OCI-LY3 (cell line): ENCODE measurements around the gene DCLK3.

Source experiments
- H2AFZ ChIP-seq: fragments of 200-600, 300-600 bp; shearing (Covaris generic); 2 replicates; pipeline ENCODE4 v1.6.0; 2014; ENCODE audit warnings: antibody characterized with exemption, low read depth, low read length
- H3K27ac ChIP-seq: fragments of 200-600, 300-600 bp; sonication (generic); 2 replicates; pipeline ENCODE4 v1.5.1; 2014; ENCODE audit warnings: mild to moderate bottlenecking, low read length, moderate library complexity, mixed read lengths
- H3K27me3 ChIP-seq: fragments of 200-600, 300-600 bp; sonication (generic); 2 replicates; pipeline ENCODE4 v1.6.1; 2014; ENCODE audit warnings: low read depth, low read length, mixed read lengths
- H3K36me3 ChIP-seq: fragments of 200-600, 300-600 bp; sonication (generic); replicated peaks from 2 replicates; pipeline ENCODE3; 2014; ENCODE audit warnings: low read depth, low read length, mixed read lengths
- H3K4me1 ChIP-seq: fragments of 300-600, 200-600 bp; sonication (generic); 2 replicates; pipeline ENCODE4 v1.6.1; 2014; ENCODE audit warnings: low read length, mixed read lengths
- H3K4me2 ChIP-seq: fragments of 200-600, 300-600 bp; sonication (generic); 2 replicates; pipeline ENCODE4 v1.6.1; 2014; ENCODE audit warnings: low read length, mixed read lengths
- H3K4me3 ChIP-seq: fragments of 300-600, 200-600 bp; sonication (generic); 2 replicates; pipeline ENCODE4 v1.5.1; 2014; ENCODE audit warnings: antibody characterized with exemption, mild to moderate bottlenecking, low read length, moderate library complexity
- H3K79me2 ChIP-seq: fragments of 300-600, 200-600 bp; shearing (Covaris generic); 2 replicates; pipeline ENCODE4 v1.6.1; 2014; ENCODE audit warnings: mild to moderate bottlenecking, low read length, mixed read lengths
- H3K9ac ChIP-seq: fragments of 300-600, 200-600 bp; shearing (Covaris generic); 2 replicates; pipeline ENCODE4 v1.6.0; 2014; ENCODE audit warnings: mild to moderate bottlenecking, low read length, moderate library complexity
- H3K9me3 ChIP-seq: fragments of 200-600, 300-600 bp; shearing (Covaris generic); 2 replicates; pipeline ENCODE4 v1.6.1; 2014; ENCODE audit warnings: low read length, mixed read lengths; ENCODE audit not compliant: insufficient read depth
- H4K20me1 ChIP-seq: fragments of 200-600, 300-600 bp; sonication (generic); 2 replicates; pipeline ENCODE4 v1.6.1; 2016; ENCODE audit warnings: low read length, mixed read lengths; ENCODE audit not compliant: insufficient read depth
- EZH2phosphoT487 ChIP-seq: fragments of 200-600 bp; shearing (Covaris generic); IDR thresholded peaks from 2 replicates; pipeline ENCODE4 v1.6.1; 2018; ENCODE audit warnings: antibody characterized with exemption, mixed run types, low read depth
- TF ChIP-seq, protein P1 (sequence below): fragments of 200-600, 300-600 bp; sonication (generic); IDR thresholded peaks from 2 replicates; pipeline ENCODE4 v1.5.1; 2014; ENCODE audit warnings: antibody characterized with exemption, low read length, low read depth

Gene DCLK3

DNA sequence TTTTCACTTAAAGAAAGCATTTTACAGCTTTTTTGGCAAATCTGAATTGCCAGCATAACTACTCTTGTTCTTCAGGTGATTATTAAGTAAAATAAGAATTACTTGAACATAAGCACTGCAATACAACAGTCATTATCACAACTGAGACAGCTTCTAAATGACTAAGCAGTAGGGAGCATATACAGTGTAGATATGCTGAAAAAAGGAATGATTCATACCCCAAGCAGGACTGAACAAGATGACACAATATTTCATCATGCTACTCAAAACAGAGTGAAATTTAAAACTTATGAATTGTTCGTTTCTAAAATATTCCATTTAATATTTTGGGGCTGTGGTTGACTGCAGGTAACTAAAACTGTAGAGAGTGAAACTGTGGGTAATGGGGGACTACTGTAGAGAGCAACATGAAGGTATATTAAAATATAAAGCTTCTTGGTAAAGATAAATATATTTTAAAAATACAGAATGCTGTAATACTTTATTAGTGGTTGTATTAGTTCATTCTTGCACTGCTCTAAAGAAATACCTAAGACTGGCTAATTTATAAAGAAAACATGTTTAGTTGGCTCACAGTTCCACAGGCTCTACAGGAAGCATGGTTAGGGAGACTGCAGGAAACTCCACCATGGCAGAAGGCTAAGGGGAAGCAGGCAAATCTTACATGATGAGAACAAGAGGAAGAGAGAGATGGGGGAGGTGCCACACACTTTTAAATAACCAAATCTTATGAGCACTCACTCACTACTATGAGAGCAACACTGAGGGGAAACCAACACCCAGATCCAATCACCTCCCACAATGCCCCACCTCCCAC lies 84.8 kb downstream of the DCLK3 start:
- Histone ChIP-seq H3K4me1 (peaks cover 16% of the 10 kb centered on the region), H3K27me3 (no peaks in the 10 kb centered on the region), H3K79me2 (no peaks in the 10 kb centered on the region), H3K4me2 (no peak overlapping the region), H3K4me3 (no peak overlapping the region), H4K20me1 (no peaks in the 10 kb centered on the region), H2AFZ (no peak overlapping the region), H3K36me3 (peaks cover 43% of the 10 kb centered on the region), H3K27ac (no peak overlapping the region), H3K9ac (no peak overlapping the region), H3K9me3 (peaks cover 60% of the 10 kb centered on the region)
- TF ChIP-seq EZH2phosphoT487, result no peak
- TF ChIP-seq, protein P1, sequence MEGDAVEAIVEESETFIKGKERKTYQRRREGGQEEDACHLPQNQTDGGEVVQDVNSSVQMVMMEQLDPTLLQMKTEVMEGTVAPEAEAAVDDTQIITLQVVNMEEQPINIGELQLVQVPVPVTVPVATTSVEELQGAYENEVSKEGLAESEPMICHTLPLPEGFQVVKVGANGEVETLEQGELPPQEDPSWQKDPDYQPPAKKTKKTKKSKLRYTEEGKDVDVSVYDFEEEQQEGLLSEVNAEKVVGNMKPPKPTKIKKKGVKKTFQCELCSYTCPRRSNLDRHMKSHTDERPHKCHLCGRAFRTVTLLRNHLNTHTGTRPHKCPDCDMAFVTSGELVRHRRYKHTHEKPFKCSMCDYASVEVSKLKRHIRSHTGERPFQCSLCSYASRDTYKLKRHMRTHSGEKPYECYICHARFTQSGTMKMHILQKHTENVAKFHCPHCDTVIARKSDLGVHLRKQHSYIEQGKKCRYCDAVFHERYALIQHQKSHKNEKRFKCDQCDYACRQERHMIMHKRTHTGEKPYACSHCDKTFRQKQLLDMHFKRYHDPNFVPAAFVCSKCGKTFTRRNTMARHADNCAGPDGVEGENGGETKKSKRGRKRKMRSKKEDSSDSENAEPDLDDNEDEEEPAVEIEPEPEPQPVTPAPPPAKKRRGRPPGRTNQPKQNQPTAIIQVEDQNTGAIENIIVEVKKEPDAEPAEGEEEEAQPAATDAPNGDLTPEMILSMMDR, result no peak

DNA sequence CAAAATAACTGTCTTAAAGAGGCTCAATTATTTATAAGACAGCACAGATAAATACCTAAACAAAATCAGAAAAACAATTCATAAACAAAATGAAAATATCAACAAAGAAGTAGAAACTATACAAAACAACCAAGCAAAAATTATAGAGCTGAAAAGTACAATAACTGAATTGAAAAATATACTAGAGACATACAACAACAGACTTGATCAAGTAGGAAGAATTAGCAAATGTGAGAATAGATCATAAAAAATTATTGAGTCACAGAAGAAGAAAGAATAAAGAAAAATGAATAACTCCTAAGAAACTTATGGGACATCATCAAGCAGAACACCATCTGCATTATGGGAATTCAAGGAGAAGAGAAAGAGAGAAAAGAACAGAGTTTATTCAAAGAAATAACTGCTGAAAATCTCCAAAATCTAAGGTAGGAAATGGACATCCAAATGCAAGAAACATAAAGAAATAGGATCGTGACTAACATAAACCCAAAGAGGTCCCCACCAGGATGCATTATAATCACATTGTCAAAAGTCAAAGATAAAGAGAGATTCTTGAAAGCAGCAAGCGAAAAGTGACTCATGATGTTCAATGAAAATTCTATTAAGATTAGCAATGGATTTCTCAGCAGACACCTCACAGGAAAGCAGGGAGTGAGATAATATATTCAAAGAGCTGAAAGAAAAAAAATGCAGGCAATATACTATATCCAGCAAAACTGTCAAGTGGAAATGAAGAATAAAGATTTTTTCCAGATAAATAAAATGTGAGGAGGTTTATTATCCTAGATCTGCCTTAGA lies 85.9 kb downstream of the DCLK3 start:
- TF ChIP-seq EZH2phosphoT487, result no peak
- TF ChIP-seq, protein P1, result no peak
- H2AFZ ChIP-seq, result no peak overlapping the region
- H3K9me3 ChIP-seq, result peaks cover 69% of the 10 kb centered on the region
- H3K27me3 ChIP-seq, result no peaks in the 10 kb centered on the region
- no peaks in the 10 kb centered on the region for H3K79me2 ChIP-seq
- H3K27ac ChIP-seq, result no peak overlapping the region
- H3K4me3 ChIP-seq, result no peak overlapping the region
- no peaks in the 10 kb centered on the region for H4K20me1 ChIP-seq
- peaks cover 18% of the 10 kb centered on the region for H3K4me1 ChIP-seq
- H3K4me2 ChIP-seq, result no peak overlapping the region
- peaks cover 43% of the 10 kb centered on the region for H3K36me3 ChIP-seq
- no peak overlapping the region for H3K9ac ChIP-seq

DNA sequence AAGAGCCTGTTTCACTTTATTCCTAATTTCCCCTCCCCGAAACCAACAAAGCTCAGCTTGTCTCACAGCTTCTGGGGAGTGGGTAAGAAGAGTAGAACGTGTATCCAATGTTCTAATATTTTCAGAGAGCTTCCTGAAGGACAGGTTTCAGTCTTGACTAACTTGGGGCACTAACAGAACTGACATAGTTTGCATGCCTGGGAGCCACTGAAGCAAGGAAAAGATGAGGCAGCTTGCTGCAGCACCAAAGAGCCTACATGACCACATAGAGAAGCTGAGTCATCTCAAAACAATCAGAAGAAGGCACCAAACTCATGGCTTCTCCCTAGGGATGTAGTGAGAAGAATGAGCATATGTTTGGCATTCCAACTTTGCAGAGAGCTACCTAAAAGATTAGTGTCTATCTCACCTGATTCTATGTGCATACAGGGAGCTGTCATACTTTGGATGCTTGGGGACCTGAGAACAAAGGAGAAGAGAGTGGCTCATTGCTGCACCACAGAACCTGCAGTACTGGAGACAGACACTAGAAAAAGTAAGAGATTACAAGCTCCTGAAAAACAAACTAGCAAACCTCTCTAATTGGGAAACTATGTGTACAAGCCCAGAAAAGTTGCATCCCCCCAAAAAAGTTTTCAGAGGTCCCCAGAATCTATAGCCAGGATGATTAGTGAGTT lies 86.9 kb downstream of the DCLK3 start:
- no peak overlapping the region for H3K4me2 ChIP-seq

More for the DNA sequence above, 86.9 kb downstream of the DCLK3 start:
- Histone ChIP-seq H3K4me1 (peaks cover 18% of the 10 kb centered on the region), H2AFZ (no peak overlapping the region), H3K79me2 (no peaks in the 10 kb centered on the region), H4K20me1 (no peaks in the 10 kb centered on the region), H3K36me3 (peaks cover 42% of the 10 kb centered on the region), H3K9me3 (peaks cover 64% of the 10 kb centered on the region), H3K4me3 (no peak overlapping the region), H3K9ac (no peak overlapping the region), H3K27ac (no peak overlapping the region), H3K27me3 (no peaks in the 10 kb centered on the region)
- TF ChIP-seq EZH2phosphoT487, result no peak
- TF ChIP-seq, protein P1, result no peak
